Fibroblast of mammary gland (primary cell): ENCODE results near the gene ZDHHC16.

Experiments used
- DNase-seq: peaks from one replicate; pipeline ENCODE4 v3.0.0-alpha.2; 2010; ENCODE audit warnings: low read depth
- H3K4me3 ChIP-seq: 2 replicates; pipeline ENCODE4 v1.5.1; 2011; ENCODE audit warnings: low read depth, mild to moderate bottlenecking, low read length, moderate library complexity; ENCODE audit not compliant: control insufficient read depth
- TF ChIP-seq, protein P1 (sequence below): conservative IDR thresholded peaks from 2 replicates; pipeline ENCODE4 v1.5.1; 2011; ENCODE audit warnings: low read depth, low read length, inconsistent platforms; ENCODE audit not compliant: control insufficient read depth, insufficient read depth

ZDHHC16 gene

DNA sequence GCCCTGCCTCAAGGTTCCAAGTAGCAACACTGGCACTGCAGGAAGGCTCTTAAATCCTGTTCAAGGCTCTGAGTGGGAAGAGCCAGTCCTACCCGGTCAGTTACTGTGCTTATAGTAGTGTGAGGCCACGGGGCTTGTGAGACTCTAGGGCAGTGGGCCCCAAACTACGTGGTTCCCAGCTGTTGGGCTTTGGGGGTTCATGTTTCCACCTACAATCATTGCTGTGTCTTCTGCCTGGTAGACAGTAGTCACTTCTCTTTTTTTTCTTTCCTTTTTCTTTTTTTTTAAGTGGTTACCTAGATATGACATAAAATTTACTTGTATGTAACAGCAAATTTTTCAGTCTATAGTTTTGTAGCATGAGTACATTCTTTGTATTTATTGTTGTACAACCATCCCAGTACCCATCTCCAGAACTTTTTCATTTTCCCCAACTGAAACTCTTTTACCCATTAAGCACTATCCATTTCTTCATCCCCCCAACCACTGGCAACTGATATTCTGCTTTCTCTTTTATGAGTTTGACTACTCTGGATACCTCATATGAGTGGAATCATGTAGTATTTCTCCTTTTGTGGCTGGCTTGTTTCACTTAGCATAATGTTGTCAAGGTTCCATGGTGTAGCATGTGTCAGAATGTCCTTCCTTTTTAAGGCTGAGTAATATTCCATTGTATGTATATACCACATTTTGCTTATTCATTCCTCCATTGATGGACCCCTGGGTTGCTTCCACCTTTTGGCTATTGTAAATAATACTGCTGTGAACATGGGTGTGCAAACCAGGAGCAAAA lies 60.4 kb downstream of the ZDHHC16 start:
- TF ChIP-seq, protein P1, sequence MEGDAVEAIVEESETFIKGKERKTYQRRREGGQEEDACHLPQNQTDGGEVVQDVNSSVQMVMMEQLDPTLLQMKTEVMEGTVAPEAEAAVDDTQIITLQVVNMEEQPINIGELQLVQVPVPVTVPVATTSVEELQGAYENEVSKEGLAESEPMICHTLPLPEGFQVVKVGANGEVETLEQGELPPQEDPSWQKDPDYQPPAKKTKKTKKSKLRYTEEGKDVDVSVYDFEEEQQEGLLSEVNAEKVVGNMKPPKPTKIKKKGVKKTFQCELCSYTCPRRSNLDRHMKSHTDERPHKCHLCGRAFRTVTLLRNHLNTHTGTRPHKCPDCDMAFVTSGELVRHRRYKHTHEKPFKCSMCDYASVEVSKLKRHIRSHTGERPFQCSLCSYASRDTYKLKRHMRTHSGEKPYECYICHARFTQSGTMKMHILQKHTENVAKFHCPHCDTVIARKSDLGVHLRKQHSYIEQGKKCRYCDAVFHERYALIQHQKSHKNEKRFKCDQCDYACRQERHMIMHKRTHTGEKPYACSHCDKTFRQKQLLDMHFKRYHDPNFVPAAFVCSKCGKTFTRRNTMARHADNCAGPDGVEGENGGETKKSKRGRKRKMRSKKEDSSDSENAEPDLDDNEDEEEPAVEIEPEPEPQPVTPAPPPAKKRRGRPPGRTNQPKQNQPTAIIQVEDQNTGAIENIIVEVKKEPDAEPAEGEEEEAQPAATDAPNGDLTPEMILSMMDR, result no peak
- no peak for DNase-seq
- H3K4me3 ChIP-seq, result no peak overlapping the region
